ENCODE measurements around the gene SLC26A3. TPM values are rescaled to one million over a fixed set of nuclear protein-coding genes. Genes with fewer than 3 reads are reported as not detected.

Gene SLC26A3
- total and polyA plus RNA-seq, 8 donors, result 0.04 TPM; not detected in 7

DNA sequence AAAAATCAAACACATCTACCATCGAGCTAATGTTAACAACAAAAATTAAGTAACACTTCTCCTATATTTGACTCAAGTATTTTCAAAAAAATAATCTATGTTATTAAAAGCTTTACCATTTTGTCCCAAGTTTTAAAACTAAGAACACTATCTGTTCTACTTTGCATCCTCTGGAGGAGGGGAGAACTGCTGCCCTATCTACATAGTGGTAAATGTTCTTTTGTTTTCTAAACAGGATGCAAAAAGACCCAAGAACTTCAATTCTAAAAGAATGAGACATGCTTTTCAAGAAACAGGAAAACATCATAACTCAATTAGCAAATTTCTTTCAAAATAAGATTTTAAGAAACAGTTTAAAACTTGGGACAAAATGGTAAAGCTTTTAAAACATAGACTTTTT is 14.8 kb downstream of the SLC26A3 start:
- TF ChIP-seq, protein P1, sequence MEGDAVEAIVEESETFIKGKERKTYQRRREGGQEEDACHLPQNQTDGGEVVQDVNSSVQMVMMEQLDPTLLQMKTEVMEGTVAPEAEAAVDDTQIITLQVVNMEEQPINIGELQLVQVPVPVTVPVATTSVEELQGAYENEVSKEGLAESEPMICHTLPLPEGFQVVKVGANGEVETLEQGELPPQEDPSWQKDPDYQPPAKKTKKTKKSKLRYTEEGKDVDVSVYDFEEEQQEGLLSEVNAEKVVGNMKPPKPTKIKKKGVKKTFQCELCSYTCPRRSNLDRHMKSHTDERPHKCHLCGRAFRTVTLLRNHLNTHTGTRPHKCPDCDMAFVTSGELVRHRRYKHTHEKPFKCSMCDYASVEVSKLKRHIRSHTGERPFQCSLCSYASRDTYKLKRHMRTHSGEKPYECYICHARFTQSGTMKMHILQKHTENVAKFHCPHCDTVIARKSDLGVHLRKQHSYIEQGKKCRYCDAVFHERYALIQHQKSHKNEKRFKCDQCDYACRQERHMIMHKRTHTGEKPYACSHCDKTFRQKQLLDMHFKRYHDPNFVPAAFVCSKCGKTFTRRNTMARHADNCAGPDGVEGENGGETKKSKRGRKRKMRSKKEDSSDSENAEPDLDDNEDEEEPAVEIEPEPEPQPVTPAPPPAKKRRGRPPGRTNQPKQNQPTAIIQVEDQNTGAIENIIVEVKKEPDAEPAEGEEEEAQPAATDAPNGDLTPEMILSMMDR (IDR thresholded peaks at IDR 0.05), result no peak
- H3K36me3 ChIP-seq, result no peaks in the 10 kb centered on the region
- ATAC-seq (no peak), DNase-seq (no peak)
- no peaks in the 10 kb centered on the region for H3K27me3 ChIP-seq
- no peaks in the 10 kb centered on the region for H3K4me1 ChIP-seq
- H3K9me3 ChIP-seq, result no peaks in the 10 kb centered on the region
- intact Hi-C loops (cut with DNase I), result no loop called here
- no peak overlapping the region for H3K4me3 ChIP-seq
- no peak overlapping the region for H3K27ac ChIP-seq

DNA sequence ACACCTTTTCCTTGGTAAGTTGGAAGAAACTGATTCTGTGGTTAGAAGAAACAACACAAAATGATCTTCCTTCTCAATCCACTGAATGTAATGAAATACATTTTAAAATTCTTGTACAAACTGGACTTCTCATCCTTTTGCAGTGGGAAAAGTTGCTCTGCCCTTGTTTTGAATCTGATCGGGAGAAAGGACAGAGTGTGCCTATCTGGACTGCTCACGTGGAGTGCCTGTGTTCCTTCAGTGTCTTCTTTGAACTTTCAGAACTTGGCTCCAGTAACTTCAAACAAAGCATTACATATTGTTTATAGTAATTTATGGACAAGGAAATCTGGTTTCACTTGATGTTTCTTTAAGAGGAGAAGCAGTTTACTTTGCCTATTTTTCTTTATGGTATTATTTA is 17.1 kb downstream of the SLC26A3 start:
- TF ChIP-seq, protein P1 (IDR thresholded peaks at IDR 0.05), result no peak
- Histone ChIP-seq H3K4me1 (no peaks in the 10 kb centered on the region), H3K9me3 (no peaks in the 10 kb centered on the region), H3K27ac (no peak overlapping the region), H3K4me3 (no peak overlapping the region), H3K27me3 (no peaks in the 10 kb centered on the region), H3K36me3 (no peaks in the 10 kb centered on the region)
- ATAC-seq, result no peak
- DNase-seq, result no peak
- intact Hi-C loops (cut with DNase I), result no loop called here

DNA sequence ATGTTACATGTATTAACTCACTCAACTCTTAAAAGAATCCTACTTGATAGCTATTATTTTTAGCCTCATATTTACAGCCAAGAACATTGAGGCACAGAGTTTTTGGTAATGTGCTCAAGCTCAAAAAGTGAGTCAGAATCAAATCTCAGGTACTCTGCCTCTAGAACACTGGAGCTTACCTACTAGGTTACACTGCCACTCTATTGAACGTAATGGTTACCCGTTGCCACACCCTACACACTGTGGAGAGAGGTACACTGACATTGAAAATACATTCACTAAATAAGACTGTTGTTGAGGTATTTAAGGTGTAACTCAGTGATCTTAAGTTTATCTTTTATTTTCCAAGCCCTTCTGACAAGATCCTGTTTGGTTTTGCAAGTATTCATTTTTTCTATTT is 17.9 kb downstream of the SLC26A3 start:
- no peaks in the 10 kb centered on the region for H3K4me1 ChIP-seq
- ATAC-seq, result peak; percentile 73
- intact Hi-C loops (cut with DNase I), result no loop called here

DNA sequence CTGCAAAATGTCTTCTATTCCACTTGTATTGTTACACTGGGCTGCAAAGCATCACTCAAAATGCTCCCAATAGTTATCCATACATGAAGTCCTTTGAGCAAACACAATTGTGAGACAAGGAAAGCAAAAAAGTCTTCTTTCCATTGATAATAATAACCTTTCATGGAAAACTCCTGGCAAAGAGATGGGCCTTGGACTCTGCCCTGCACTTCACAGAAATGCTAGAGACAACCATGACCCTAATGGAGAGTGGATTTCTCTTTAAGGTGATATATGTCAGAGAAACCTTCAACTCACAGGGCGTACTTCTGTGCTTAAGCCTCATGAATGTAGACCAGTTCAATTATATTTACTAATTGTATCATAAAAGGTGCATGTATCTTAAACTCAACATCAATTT is 19.4 kb downstream of the SLC26A3 start:
- no peaks in the 10 kb centered on the region for H3K36me3 ChIP-seq
- no peaks in the 10 kb centered on the region for H3K27me3 ChIP-seq
- TF ChIP-seq, protein P1 (IDR thresholded peaks at IDR 0.05), result no peak
- H3K4me1 ChIP-seq, result no peaks in the 10 kb centered on the region
- intact Hi-C loops (cut with DNase I), result no loop called here
- DNase-seq (no peak), ATAC-seq (no peak)
- no peaks in the 10 kb centered on the region for H3K9me3 ChIP-seq
- H3K4me3 ChIP-seq, result no peak overlapping the region
- H3K27ac ChIP-seq, result no peak overlapping the region

More for the DNA sequence above, 17.9 kb downstream of the SLC26A3 start:
- Histone ChIP-seq H3K27me3 (no peaks in the 10 kb centered on the region), H3K27ac (no peak overlapping the region), H3K9me3 (no peaks in the 10 kb centered on the region), H3K4me3 (no peak overlapping the region), H3K36me3 (no peaks in the 10 kb centered on the region)
- TF ChIP-seq, protein P1 (IDR thresholded peaks at IDR 0.05), result no peak
- DNase-seq, result no peak

DNA sequence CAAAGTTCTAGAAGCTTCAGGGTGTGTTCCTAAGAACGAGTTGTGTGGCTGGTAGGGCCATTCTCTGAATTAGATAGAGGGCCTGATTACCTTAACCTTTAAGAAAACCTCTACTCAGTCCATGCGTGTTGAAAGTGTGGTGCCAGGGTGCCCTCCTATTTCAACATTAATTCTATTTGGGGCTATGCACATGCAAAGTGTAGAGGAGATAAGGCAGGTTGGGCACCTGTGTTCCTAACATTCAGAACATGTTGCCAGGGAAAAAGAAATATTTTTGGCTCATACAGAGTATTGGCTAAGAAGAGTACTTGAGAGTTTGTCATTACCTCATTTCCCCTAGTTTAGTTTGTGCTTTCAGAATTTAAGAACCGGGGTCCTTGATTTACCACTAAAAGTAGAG is 20.6 kb downstream of the SLC26A3 start:
- ATAC-seq (peak; percentile 44), DNase-seq (no peak)
- Histone ChIP-seq H3K27me3 (no peaks in the 10 kb centered on the region), H3K27ac (no peak overlapping the region), H3K4me3 (no peak overlapping the region), H3K4me1 (no peaks in the 10 kb centered on the region), H3K36me3 (no peaks in the 10 kb centered on the region), H3K9me3 (no peaks in the 10 kb centered on the region)
- intact Hi-C loops (cut with DNase I), result no loop called here
- TF ChIP-seq, protein P1 (IDR thresholded peaks at IDR 0.05), result no peak

Data from left lung (tissue), 10 donors.